Cerebellar cortex (tissue), 1 donor: ENCODE measurements around the gene ATRNL1.
"Not testable (repeated sequence)": the region's sequence is repeated elsewhere in the genome, so short reads cannot be mapped to it uniquely, and the experiment has no call there.

Source experiments
- DNase-seq: peaks from one replicate; pipeline ENCODE4 v3.0.0-alpha.2; 2015; ENCODE audit warnings: low spot score

The ATRNL1 gene

DNA sequence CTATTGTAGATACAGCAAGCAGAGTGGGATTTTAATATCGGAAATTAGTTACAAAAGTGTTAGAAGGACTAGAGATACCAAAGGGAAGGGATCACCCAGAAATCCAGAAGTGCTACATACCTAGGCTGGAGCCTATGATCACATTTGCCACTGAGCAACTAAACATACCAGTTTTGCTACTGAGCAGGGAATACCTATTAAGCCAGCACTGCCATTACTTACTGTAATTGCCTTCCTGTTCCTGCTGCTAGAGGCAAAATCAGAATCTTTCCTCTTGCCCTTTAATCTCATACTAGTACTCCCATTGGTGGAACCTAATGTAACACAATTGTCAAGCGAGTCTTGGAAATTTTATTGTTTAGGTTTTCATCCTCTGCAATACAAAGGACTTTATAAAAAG is 121.7 kb downstream of the ATRNL1 start:
- DNase-seq: no peak

GRCh38 chr10:115219203-115219602 is 126.0 kb downstream of the ATRNL1 start:
- DNase-seq: no peak

- DNase-seq: no peak
Observed at GRCh38 chr10:115222039-115222438, 128.9 kb downstream of the ATRNL1 start.

- DNase-seq: no peak
Observed at GRCh38 chr10:115239761-115240160, 146.6 kb downstream of the ATRNL1 start.

DNA sequence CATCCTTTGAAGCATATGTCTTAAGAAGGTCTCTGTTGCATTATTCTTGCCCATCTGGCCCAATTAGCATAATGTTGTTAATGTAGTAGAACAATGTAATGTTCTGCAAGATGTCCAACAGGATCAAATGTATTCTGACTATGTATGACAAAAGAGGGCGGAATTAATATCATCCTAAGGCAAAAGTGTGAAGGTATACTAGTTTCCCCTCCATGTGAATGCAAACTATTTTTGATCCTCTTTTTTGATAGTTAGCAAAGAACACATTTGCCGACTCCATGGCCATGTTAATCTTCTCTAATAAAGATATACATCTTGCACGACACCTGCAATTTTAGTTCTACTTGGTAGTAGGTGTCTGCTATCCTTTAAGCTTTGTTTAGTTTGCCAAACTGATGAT is 157.6 kb downstream of the ATRNL1 start:
- no peak for DNase-seq

DNA sequence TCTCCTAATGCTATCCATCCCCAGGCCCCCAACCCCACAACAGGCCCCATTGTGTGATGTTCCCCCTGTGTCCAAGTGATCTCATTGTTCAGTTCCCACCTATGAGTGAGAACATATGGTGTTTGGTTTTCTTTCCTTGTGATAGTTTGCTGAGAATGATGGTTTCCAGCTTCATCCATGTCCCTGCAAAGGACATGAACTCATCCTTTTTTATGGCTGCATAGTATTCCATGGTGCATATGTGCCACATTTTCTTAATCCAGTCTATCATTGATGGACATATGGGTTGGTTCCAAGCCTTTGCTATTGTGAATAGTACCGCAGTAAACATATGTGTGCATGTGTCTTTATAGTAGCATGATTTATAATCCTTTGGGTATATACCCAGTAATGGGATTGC is 160.6 kb downstream of the ATRNL1 start:
- not testable (repeated sequence) for DNase-seq

GRCh38 chr10:115272482-115272881 is 179.3 kb downstream of the ATRNL1 start:
- DNase-seq: no peak

DNA sequence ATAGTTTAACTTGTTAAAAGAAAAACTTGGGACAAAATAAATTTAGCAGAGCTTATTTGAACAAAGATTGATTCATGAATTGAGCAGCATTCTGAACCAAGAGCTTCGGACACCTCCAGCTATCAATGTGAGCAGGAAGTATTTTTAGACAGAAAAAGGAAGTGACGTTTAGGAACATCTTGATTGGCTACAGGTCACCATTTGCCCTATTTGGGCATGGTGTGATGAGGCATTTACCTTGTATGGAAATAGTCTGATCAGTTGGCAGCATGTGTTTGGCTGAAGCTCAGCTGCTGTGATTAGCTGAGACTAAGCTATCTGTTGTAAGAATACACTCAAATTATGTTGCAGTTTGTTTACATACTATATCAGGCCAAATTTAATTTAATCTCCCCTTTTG is 185.1 kb downstream of the ATRNL1 start:
- DNase-seq: no peak

DNA sequence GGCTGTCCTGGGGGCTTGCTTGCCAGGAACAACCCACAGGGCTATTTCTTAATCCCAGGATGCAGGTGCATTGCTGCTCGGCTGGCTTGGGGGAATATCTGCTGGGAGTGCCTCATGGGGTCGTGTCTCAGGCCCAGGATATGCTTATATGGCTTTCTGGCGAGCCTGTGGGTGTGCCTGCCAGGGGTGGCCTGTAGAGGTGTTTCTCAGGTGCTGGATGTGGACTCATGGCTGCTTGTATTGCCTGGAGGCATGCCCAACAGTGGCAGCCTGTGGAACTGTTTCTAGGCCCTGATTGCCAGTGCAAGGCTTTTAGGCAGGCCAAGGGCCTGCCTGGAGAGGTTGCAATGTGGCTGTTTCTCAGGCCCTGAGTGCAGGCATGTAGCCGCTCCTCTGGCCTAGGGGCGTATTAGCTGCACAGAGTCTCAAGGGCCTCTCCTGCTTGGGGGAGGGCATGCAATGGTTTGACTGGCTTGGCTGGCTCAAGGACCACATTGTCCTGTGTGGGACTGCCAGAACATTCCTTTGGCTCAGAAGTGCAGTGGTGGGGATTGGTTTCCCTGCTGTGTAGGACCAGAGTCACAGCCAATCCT is 202.1 kb downstream of the ATRNL1 start:
- DNase-seq: no peak

GRCh38 chr10:115300080-115300479 is 206.9 kb downstream of the ATRNL1 start:
- no peak for DNase-seq

DNA sequence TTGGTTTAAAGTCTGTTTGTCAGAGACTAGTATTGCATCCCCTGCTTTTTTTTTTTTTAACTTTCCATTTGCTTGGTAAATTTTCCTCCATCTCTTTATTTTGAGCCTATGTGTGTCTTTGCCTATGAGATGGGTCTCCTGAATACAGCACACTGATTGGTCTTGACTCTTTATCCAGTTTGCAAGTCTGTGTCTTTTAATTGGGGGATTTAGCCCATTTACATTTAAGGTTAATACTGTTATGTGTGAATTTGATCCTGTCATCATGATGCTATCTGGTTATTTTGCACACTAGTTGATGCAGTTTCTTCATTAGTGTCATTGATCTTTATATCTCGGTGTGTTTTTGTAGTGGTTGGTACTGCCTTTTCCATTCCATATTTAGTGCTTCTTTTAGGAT is 226.5 kb downstream of the ATRNL1 start:
- DNase-seq: not testable (repeated sequence)

GRCh38 chr10:115321360-115321759 is 228.2 kb downstream of the ATRNL1 start:
- DNase-seq: no peak

DNA sequence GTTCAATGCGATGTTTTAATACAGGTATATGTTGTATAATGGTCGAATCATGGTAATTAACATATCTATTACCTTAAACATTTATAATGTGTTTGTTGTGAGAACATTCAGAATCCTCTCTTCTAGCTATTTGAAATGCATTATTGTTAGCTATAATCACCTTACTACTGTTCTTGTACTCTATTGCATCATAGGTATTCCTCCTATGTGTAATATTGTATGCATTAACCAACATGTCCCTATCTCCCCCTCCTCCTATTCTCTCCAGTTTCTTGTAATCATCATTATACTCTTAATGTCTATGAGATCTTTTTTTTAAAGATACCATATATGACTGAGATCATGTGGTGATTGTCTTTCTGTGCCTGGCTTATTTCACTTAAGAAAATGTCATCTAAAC is 235.2 kb downstream of the ATRNL1 start:
- DNase-seq: no peak

DNA sequence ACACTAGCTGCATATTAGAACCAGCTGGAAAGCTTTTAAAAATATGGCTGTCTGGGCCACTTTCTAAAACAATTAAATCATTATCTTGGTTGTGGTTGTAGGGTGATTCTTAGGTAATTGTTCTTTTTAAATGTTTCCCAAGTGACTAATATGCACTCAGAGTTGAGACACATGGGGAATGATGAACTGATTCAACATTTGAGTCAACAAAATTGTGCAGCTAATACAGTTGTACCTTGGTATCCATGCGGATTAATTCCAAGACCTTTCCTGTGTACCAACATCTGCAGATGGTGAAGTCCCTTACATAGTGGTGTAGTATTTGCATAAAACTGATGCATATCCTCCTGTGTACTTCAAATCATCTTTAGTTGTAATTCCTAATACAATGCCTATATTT is 242.2 kb downstream of the ATRNL1 start:
- no peak for DNase-seq

DNA sequence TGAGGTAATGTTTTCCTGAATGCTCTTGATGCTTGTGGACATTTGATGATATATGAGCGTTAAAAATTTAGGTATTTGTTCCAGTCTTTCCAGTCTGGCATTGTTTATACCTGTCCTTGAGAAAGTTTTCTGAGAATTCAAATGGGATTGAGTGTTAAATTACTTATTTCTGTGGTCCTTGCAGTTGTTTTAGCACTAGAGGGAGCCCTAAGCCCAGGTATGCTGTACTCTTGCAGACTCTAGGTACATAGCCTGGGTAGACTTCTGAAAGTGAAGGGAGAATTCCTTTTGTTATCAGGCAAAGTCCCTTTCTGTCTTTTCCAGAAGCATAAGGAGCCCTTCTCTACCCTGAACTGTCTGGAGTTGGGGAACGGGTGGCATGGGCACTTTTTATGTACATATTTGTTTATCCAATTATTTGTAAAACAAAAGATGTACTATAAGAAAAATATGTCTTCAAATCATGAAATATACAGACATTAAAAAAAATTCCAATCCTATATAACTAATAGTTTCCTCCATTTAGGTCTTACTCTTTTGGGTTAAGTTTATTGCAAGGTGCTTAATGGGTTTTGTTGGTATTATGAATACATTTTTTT is 262.1 kb downstream of the ATRNL1 start:
- DNase-seq: peak; percentile 62

DNA sequence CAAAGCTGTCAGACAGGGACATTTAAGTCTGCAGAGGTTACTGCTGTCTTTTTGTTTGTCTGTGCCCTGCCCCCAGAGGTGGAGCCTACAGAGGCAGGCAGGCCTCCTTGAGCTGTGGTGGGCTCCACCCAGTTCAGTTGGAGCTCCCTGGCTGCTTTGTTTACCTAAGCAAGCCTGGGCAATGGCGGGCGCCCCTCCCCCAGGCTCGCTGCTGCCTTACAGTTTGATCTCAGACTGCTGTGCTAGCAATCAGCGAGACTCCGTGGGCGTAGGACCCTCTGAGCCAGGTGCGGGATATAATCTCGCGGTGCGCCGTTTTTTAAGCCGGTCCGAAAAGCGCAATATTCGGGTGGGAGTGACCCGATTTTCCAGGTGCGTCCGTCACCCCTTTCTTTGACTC is 274.8 kb downstream of the ATRNL1 start:
- not testable (repeated sequence) for DNase-seq

DNA sequence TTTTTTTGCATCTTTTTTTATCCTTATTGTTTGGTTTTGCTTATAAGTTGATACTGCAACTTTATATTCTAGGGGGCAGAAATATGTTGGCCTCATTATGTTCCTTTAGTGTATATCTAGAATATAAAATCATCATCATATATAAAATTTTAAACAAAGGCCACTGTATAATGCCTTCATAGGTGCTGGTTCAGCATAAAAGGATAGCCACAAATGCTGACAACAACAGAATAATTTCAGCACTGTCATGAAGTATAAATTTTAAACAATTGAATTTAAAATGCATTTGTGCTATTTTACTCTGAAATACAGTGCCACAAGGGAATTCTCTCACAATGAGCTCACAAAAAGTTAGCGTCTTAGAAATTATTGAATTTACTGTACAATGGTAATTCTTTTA is 285.9 kb downstream of the ATRNL1 start:
- no peak for DNase-seq

DNA sequence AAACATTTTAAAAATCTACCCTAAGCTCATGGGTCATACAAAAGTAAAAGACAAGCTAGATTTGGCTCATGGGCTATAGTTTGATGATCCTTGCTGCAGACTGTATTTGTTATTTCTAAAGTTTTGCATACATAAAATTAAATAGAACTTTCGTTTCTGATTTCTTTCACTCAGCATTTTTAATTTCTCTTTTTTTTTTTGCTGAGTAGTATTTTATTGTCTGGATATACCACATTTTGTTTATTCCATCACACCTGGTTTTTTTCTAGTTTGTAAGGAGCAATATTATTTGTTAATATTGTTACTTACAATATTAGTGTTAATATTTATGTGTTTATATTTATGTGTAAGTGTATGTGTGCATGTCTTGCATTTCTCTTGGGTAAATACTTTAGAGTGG is 291.5 kb downstream of the ATRNL1 start:
- no peak for DNase-seq

GRCh38 chr10:115390607-115391006 is 297.4 kb downstream of the ATRNL1 start:
- no peak for DNase-seq

- no peak for DNase-seq
Observed at GRCh38 chr10:115398026-115398425, 304.9 kb downstream of the ATRNL1 start.

- DNase-seq: no peak
Observed at GRCh38 chr10:115402699-115403098, 309.5 kb downstream of the ATRNL1 start.

DNA sequence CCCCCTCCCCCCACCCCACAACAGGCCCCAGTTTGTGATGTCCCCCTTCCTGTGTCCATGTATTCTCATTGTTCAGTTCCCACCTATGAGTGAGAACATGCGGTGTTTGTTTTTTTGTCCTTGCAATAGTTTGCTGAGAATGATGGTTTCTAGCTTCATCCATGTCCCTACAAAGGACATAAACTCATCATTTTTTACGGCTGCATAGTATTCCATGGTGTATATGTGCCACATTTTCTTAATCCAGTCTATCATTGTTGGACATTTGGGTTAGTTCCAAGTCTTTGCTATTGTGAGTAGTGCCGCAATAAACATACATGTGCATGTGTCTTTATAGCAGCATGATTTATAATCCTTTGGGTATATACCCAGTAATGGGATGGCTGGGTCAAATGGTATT is 312.7 kb downstream of the ATRNL1 start:
- not testable (repeated sequence) for DNase-seq

- DNase-seq: no peak
Observed at GRCh38 chr10:115409347-115409746, 316.2 kb downstream of the ATRNL1 start.

GRCh38 chr10:115417585-115418265 is 324.6 kb downstream of the ATRNL1 start:
- DNase-seq: peak; percentile 27
